Hepatocyte (in vitro differentiated cells): ENCODE data around the gene EPAS1.

ENCODE experiments used
- EZH2 ChIP-seq: fragments of 200-600 bp; sonication (generic); IDR thresholded peaks from 2 replicates; pipeline ENCODE4 v1.6.1; 2016; ENCODE audit warnings: antibody characterized with exemption, mild to moderate bottlenecking, borderline replicate concordance
- EZH2phosphoT487 ChIP-seq: fragments of 200-600 bp; sonication (generic); IDR thresholded peaks from one replicate; pipeline ENCODE4 v1.6.1; 2018; ENCODE audit warnings: antibody characterized with exemption, mild to moderate bottlenecking, low read depth, moderate library complexity; ENCODE audit not compliant: unreplicated experiment, severe bottlenecking
- TF ChIP-seq, protein P1 (sequence below): fragments of 200-600 bp; sonication (generic); IDR thresholded peaks from 2 replicates; pipeline ENCODE4 v1.5.1; 2016; ENCODE audit warnings: antibody characterized with exemption, mild to moderate bottlenecking; ENCODE audit not compliant: poor library complexity

DNA sequence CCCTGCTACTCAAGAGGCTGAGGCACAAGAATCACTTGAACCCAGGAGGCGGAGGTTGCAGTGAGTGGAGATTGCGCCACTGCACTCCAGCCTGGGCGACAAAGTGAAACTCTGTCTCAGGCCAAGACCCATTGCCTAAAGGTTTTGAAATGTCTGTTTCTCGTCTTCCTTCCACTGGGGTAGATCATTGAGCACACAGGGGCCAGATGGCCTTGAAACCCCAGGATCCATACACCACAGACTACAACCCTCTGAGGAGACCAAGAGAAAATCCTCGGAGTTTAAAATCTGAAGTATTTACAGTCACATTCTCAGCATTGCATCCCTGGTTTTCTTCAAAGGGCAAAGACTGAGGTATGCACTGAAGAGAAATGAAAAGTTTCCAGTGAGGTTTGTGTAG is 7.1 kb upstream of the EPAS1 start:
- TF ChIP-seq, protein P1, sequence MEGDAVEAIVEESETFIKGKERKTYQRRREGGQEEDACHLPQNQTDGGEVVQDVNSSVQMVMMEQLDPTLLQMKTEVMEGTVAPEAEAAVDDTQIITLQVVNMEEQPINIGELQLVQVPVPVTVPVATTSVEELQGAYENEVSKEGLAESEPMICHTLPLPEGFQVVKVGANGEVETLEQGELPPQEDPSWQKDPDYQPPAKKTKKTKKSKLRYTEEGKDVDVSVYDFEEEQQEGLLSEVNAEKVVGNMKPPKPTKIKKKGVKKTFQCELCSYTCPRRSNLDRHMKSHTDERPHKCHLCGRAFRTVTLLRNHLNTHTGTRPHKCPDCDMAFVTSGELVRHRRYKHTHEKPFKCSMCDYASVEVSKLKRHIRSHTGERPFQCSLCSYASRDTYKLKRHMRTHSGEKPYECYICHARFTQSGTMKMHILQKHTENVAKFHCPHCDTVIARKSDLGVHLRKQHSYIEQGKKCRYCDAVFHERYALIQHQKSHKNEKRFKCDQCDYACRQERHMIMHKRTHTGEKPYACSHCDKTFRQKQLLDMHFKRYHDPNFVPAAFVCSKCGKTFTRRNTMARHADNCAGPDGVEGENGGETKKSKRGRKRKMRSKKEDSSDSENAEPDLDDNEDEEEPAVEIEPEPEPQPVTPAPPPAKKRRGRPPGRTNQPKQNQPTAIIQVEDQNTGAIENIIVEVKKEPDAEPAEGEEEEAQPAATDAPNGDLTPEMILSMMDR = no peak
- no peak for TF ChIP-seq EZH2phosphoT487
- no peak for TF ChIP-seq EZH2
